ENCODE data around the gene GMPR2. TPM values are rescaled to one million over a fixed set of nuclear protein-coding genes. Genes with fewer than 3 reads are reported as not detected.

The GMPR2 gene
- total and polyA plus RNA-seq, 11 donors: 23.9 to 55.9 (median 31.5) TPM

DNA sequence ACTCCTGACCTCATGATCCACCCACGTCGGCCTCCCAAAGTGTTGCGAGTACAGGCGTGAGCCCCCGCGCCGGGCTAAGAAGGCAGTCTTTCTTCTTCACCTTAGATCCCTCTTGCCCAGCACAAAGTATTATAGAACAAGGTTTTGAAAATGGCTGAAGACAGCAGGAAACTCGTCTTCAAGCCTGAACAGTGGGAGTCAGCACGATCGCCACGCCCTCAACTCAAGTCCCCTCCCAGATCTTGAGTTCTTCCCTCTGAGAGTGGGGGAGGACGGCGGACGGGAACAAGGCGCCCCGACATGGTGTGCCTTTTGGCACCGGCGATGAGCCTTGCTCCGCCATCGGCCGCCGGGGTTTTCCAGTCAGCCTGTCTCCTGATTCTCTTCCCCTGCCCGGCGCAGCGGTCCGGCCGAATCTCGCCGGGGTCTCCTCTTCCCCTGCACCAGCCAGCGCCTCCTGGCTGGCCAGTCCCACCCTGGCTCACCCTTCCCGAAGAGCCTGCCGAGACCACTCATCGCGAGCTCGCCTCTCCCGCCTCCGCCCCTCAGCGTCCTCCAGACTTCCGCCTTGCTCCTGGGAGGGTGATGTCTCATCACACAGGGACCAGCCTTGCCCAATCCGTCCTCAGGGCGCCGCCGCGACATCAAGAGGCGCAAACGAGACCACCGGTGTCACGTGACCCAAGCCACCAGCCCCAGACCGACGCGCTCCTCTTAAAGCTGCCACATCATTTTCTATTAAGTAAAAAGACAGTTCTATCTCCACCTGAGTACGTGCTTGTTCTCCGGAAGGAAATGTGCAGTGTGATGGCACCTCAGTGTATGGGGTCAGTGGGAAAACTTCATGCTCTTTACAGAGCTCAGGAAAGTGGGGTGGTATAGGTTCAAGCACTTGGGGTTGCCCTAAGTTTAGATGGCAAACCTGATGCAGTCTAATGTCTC, 19.5 kb upstream of the GMPR2 start, which contains the start of gene CHMP4A:
TSS of gene CHMP4A (minus strand) at position 565 of the 942 bp plus-strand sequence. CDS start at position 516, 49 bp downstream.
- Histone ChIP-seq H3K4me1 (peaks cover 3 to 39% (median 21%) of the 10 kb centered on the region in 12 donors), H3K36me3 (peaks cover 0 to 53% (median 42%) of the 10 kb centered on the region in 9 donors), H3K27ac (peak within 1 kb of the TSS; percentile 92 to 100 (median 96)), H3K4me3 (peak within 1 kb of the TSS; percentile 67 to 98 (median 85)), H3K9me3 (no peaks in the 10 kb centered on the region), H3K27me3 (no peaks in the 10 kb centered on the region)
- WGBS, 4 donors: 0 to 1% (median 0%) methylated on average over 43 to 53 of the region's 53 CpGs
- ATAC-seq (peak; percentile 91 to 95 (median 93)), DNase-seq (peak; percentile 97 to 99 (median 97))
- peak in 1 of 2 donors; percentile 90 for TF ChIP-seq POLR2A (IDR thresholded peaks at IDR 0.05)
- TF ChIP-seq, protein P1, sequence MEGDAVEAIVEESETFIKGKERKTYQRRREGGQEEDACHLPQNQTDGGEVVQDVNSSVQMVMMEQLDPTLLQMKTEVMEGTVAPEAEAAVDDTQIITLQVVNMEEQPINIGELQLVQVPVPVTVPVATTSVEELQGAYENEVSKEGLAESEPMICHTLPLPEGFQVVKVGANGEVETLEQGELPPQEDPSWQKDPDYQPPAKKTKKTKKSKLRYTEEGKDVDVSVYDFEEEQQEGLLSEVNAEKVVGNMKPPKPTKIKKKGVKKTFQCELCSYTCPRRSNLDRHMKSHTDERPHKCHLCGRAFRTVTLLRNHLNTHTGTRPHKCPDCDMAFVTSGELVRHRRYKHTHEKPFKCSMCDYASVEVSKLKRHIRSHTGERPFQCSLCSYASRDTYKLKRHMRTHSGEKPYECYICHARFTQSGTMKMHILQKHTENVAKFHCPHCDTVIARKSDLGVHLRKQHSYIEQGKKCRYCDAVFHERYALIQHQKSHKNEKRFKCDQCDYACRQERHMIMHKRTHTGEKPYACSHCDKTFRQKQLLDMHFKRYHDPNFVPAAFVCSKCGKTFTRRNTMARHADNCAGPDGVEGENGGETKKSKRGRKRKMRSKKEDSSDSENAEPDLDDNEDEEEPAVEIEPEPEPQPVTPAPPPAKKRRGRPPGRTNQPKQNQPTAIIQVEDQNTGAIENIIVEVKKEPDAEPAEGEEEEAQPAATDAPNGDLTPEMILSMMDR (IDR thresholded peaks at IDR 0.05): peak in 6 of 12 donors; percentile 9 to 48 (median 28)
- intact Hi-C loops (cut with DNase I): loop anchor here in 1 of 10 donors (1.0 kb wide), 1 partner anchor 29 kb away; the partner anchor contains the start of gene TINF2

DNA sequence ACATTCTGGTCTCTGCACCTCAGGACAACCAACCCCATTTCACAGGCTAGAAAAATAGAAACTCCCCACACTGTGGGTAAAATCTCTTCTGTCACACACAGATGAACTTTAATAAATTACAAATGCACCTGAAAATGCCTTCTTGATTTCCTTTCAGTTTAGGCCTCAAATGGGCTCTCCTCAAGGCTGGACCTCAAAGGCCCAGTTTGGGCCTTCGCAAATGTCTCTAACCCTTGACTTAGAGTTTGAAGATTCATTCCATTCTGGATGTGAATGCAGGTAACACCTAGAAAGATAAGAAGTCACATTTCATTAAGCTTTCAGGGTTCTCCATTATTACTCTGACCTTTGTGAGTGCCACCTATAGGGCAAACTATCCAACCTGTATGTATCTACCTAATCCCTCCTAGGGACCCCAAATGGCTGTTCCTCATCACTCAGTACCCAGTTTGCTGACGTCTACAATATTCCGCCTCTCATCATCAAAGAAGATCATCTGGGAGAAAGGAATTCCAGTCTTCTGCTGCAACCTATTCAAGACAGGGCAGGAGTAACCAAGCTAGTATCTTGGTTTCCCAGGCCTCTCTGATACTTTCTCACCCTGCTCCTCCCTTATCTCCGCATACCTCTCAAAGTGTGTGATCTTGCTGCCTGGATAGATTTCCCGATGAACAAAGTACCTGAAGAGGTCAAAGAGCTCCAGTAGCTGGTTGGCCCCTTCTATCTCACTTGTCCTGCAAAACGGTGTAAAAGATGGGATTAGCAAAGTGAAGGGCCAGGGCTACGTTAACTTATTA, 18.7 kb upstream of the GMPR2 start:
- Histone ChIP-seq H3K27ac (peak overlapping the region; percentile 92 to 100 (median 96)), H3K36me3 (peaks cover 0 to 45% (median 34%) of the 10 kb centered on the region in 9 donors), H3K4me1 (peaks cover 3 to 39% (median 21%) of the 10 kb centered on the region in 12 donors), H3K4me3 (peak overlapping the region in 11 of 12 donors; percentile 67 to 98 (median 83)), H3K9me3 (no peaks in the 10 kb centered on the region), H3K27me3 (no peaks in the 10 kb centered on the region)
- TF ChIP-seq POLR2A (IDR thresholded peaks at IDR 0.05): no peak
- TF ChIP-seq, protein P1 (IDR thresholded peaks at IDR 0.05): no peak
- intact Hi-C loops (cut with DNase I): loop anchor here in 1 of 10 donors (1.0 kb wide), 1 partner anchor 28 kb away; the partner anchor contains the start of gene TINF2
- WGBS, 4 donors: 81 to 85% (median 84%) methylated on average over 7 of the region's 7 CpGs
- DNase-seq (no peak), ATAC-seq (no peak)

DNA sequence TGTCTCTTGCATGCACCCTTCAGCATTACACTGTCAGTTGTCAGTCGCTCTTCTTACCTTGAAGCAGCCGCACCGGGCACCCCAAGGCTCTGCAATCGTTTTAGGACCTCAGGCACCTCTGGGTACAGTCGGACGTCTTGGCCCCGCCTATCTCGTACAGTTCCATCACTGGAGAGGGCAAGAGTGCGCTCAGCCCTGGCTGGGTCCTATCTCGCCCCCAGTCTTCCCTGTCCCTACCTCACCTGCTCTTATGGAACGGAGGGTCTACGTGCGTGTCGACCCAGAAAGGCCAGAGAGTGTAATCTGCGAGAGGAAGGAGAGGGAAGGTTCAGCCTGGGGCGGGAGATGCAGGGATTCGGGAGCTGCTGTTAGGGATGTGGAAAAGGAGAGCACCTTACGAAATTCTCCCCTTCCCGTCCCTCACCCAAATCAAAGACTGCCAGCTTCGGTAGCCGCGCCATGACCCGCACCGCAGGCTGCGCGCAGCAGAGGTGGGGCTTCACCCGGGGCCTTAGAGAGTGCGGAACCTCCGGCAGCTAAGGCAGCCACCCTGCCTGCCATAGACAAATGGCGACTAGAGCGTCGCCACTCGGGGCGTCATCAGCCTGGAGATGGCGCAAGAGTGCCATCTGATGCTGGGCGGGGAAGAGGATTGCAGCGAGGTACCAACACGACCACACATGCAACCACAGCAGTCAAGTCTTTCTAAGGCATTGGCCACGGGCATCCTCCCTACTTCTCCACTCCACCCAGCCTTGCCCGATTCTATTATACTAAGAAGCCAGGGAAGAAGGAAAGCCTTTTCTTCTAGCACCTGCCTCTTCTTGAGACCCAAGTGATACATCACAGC, 17.0 kb upstream of the GMPR2 start, which contains the start of gene MDP1:
TSS of gene MDP1 (minus strand) at position 572 of the 850 bp plus-strand sequence. CDS start at position 461, 111 bp downstream.
- 0 to 1% (median 0%) methylated on average over 32 to 40 of the region's 40 CpGs for WGBS, 4 donors

More for the DNA sequence above, 17.0 kb upstream of the GMPR2 start, which contains the start of gene MDP1:
- Histone ChIP-seq H3K36me3 (peaks cover 0 to 33% (median 19%) of the 10 kb centered on the region in 9 donors), H3K27ac (peak within 1 kb of the TSS; percentile 74 to 96 (median 86)), H3K4me3 (peak within 1 kb of the TSS; percentile 48 to 91 (median 75)), H3K9me3 (no peaks in the 10 kb centered on the region), H3K27me3 (no peaks in the 10 kb centered on the region), H3K4me1 (peaks cover 3 to 39% (median 21%) of the 10 kb centered on the region in 12 donors)
- ATAC-seq (peak; percentile 74 to 85 (median 81)), DNase-seq (peak; percentile 83 to 93 (median 87))
- TF ChIP-seq POLR2A (IDR thresholded peaks at IDR 0.05): peak in 1 of 2 donors; percentile 74
- TF ChIP-seq, protein P1 (IDR thresholded peaks at IDR 0.05): peak; percentile 9 to 78 (median 64)
- intact Hi-C loops (cut with DNase I): no loop called here
